Activated naive CD4-positive, alpha-beta T cell treated with Interleukin-2 at 50 U/mL for 16 hours (primary cell): ENCODE results near the gene ETV3.

Experiments used
- DNase-seq: peaks from one replicate; pipeline ENCODE4 v3.0.0-alpha.2; 2020

ETV3 gene

GRCh38 chr1:157137046-157137407 lies 1.2 kb downstream of the ETV3 start:
- DNase-seq = no peak

- peak; percentile 16 for DNase-seq
These were observed 2.1 kb downstream of the ETV3 start for GRCh38 chr1:157136133-157136532.

DNA sequence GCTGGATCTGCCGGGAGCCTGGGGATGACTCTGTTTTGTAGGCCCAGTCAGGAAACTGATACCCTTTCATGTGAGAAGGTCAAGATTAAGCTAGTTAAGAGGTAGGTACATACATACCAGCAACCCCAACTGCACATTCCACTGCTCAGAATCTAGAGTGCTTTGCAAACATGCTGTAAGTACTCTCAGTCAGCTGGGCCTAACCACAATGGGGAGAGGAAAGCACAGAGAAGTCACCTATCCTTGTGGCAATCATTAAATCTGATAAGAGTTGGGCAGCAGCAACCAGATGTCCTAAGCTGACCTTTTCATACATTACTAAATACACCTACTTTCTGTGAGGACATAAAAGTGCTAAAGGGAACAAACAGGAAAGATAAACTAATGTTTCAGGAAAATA lies 2.5 kb downstream of the ETV3 start:
- DNase-seq = no peak

GRCh38 chr1:157135070-157135469 lies 3.1 kb downstream of the ETV3 start:
- DNase-seq = no peak

- no peak for DNase-seq
These were observed 3.8 kb downstream of the ETV3 start for GRCh38 chr1:157134442-157134841.

GRCh38 chr1:157133426-157133825 lies 4.8 kb downstream of the ETV3 start:
- DNase-seq = no peak

- DNase-seq = no peak
These were observed 5.5 kb downstream of the ETV3 start for GRCh38 chr1:157132616-157133167.

- DNase-seq = no peak
These were observed 6.1 kb downstream of the ETV3 start for GRCh38 chr1:157132111-157132510.

DNA sequence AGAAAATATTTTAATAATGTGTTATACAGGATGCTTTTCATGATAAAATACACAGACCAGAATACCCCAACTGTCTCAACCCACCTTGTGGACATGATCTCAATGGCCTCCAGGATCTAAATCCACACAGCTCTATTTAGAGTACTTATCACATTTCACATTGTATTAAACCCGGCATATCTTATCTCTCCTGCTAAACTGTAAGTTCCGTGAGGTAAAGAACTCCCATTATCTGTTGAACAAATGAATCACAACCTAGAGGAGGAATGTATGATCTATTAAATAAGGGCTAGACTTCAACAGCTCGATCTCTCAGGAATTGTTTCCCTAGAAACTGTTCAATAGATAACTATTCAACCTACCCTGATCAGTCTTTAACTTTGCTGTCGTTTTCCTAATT lies 6.9 kb downstream of the ETV3 start:
- no peak for DNase-seq

- no peak for DNase-seq
These were observed 13.3 kb downstream of the ETV3 start for GRCh38 chr1:157124855-157125254.

DNA sequence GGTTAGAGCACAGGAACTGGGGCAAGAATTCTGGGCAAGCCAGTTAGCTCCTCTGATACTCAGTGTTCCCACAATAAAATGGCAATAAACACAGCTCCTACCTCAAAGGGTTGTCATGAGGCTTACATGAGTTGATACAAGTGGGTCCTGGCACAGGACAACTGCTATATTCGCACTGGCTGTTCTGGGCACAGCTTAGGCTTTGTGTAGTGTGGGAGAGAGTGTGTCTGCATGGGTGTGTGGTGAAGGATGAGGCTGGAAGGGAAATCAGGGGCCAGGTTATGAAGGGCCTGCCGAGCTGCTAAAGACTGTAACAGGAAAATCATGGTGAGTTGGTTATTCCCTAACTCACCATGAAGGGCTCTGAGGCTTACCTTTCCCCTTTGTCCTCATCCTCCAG lies 18.7 kb downstream of the ETV3 start:
- no peak for DNase-seq

- no peak for DNase-seq
These were observed 19.2 kb downstream of the ETV3 start for GRCh38 chr1:157119008-157119407.

DNA sequence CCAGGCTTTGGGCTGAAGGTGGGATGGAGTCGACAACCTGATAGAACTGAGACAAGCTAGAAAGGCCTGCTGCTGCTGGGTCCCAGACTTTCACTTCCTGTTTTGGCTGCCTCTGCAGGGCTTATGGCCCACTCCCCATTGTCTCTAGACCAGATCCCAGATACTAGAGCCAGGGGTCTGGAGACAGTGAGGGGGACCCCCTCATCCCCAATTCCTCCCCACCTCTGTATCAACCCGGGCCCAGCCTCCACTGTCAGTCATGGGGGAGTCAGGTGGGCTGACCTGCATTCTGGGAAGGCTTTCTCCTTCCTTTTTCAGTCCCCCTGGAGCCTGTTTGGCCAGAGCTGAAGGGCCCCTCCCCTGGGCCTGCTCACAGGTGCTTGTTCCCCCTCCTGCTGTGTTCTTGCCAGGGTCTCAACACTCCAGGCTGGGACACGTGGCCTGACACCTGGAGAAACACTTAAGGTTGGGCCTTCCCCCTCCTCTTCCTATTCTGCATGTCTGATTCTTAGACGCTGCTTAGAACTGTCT lies 20.6 kb downstream of the ETV3 start:
- DNase-seq = no peak

- no peak for DNase-seq
These were observed 21.5 kb downstream of the ETV3 start for GRCh38 chr1:157116737-157117103.

DNA sequence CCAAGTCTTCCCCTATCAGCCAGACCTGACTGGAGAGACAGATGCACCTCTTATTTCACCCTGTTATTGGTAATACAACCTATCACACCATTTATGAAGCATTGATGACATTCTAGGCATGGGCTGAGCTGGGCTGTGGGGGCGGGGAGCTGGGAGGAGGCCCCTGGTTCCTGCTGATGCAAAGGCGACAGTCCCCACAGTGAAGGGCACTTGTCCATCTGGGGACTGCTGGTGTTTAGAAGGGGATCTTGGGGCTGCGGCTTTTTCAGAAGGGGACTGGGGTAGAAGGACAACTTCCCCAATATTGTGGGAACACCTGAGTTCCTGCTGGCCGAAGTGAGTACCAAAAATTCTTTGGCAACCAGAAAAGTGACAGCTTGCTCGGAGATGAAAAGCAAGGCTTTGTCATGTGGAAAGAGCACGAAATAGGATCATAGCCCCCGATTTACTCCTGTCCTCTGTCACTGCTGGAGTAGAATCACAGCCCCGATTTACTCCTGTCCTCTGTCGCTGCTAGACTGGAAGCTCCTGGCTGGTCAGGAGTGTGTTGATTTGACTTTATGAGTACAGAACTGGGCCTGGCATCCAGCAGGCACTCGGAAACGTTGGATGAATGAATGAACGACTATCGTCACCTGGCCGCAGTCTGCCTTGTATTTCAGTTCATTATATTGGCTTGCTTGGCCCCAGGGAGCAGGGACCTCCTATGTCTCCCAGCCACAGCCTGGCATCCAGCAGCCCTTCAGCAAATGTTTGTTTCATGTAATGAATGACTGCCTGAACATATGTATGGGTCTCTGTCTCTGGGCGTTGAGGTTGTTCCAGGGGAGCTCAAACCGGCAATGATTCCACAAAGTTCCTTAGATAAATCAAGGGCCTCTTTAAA lies 22.1 kb downstream of the ETV3 start:
- DNase-seq = no peak

DNA sequence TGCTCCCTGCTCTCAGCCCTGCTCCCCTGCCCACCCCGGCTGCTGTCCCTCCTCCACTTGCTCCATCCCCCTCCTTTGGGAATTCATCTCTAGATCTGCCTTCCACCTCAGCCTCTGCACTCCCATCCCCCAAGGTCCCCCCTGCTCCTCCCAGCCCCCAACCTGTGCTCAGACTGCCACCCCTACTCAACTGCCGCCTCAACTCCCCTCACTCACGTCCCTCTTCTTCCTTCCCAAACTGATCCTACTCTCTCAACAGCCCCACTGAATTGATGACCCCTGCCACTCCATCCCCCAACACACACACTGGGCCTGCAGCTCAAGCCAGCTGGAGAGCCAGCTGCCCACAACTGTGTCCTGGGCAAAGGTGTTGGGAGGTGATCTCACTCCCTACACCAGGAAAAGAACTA lies 22.8 kb downstream of the ETV3 start:
- DNase-seq = no peak

GRCh38 chr1:157114183-157115121 lies 23.7 kb downstream of the ETV3 start:
- no peak for DNase-seq

DNA sequence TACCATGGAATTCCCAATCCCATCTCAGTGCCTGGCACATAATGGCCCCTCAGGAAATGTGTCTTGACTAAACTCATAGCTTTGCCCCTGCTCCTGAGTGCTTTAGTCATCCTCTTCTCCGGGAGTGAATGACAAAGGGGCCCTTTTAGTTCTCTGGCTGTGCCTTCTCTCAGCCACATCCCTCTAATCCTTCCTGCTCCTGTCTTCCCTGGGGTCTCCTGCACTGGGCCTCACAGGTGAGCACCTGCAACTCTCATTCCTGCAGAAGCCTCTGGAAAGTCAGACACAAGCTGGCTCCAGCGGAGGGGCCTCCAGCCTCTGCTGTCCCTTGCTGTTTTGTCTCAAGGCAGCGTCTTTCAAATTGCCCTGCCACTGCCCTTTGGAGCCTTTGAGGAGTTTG lies 24.6 kb downstream of the ETV3 start:
- no peak for DNase-seq

- no peak for DNase-seq
These were observed 25.1 kb downstream of the ETV3 start for GRCh38 chr1:157113106-157113505.

DNA sequence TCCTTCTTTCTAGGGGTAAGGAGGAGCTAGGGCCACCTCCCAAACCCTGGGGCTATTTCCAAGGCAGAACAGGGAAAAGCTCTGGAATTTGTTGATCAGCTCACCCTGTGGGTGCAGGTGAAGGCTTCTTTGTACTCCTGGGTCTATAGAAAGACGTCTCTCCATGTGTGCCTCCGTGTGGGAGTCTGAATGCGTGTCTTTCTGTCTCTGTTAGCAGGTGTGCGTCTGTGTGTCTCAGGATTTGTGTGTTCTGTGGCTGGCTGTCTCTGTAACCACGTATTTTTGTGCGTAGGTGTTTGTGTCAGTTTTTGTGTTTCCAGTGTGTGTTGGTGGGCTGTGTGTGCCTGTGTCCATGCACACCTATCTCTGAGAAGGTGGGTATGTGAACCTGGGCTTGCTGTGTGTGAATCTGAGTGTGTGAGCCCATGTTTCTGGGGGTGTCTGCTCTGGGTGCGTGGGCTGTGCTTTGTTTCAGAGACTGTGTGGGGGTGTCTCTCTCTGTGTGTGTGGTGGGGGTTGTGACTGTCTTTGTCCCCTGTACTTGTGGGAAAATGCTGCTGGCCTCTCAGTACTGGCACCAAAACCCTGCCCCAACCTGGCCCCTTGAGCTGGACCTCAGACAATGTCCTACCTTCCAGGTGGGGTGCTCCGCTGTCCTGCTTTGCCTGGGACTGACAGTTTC lies 25.9 kb downstream of the ETV3 start:
- DNase-seq = no peak

DNA sequence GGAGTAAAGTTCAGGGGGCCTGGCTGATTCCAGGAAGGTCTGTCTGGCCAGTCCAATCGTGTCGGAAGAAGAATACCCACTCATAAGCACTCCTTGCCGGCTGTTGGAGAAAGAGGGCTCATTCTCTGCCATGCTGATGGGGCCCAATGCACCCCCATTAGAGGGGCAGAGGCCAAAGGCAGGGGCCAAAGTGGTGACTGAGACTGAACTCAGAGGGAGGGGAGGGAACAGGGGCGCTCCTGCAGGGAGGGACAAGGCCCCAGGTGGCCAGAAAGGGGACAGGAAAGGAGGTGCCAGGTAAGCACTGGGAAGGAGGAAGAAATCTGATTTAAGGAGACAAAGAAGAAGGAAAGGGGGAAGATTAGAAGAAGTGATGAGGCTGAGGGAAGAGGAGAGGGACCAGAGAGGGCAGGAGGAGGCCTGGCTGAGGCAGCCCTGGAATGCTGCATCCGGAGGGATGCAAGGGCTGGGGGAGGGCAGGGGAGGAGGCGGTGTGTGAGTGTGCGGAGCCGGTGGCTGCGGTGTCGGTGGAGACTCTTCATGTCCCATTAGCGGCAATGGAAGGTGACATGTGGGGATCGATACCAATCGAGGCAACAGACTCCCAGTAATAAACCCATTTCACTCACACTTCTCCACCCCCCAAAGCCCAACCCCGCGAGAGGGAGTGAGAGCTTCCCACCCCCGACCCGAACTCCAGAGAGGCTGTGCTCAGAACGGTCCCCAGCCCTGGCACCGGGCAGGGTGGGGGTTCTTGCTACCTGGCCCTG lies 26.6 kb downstream of the ETV3 start:
- no peak for DNase-seq

DNA sequence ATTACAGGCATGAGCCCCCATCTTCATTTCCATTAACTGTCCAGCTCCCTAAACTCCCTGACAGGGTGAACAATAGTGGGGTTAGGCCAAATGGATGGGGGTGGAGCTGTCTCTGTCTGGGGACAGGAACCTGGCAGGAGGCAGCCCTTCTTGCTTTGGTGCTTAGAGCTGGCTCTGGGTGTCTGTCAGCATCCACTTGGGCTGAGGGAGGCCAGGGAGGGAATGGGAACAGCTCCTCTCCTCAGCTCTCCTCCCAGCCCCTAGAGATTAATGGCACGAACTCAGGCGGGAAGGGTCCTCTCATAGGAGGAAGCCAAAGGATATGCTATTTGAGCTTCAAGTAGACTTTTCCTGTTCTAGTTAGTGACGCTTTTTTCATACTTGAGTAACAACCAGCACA lies 27.5 kb downstream of the ETV3 start:
- DNase-seq = no peak
